GM21515 (cell line): ENCODE results near the gene TRAF6.
"Not testable (repeated sequence)": the region's sequence is repeated elsewhere in the genome, so short reads cannot be mapped to it uniquely, and the experiment has no call there.

Experiments used
- ATAC-seq: cut with Tn5 transposase; IDR thresholded peaks from one replicate; pipeline ENCODE4 v1.9.1; 2021; ENCODE audit not compliant: unreplicated experiment

TRAF6 gene

GRCh38 chr11:36498721-36499120, 11.4 kb downstream of the TRAF6 start:
- no peak for ATAC-seq

GRCh38 chr11:36493332-36493731, 16.7 kb downstream of the TRAF6 start:
- ATAC-seq, result no peak

- no peak for ATAC-seq
Measured at GRCh38 chr11:36492724-36493304, 17.3 kb downstream of the TRAF6 start.

- no peak for ATAC-seq
Measured at GRCh38 chr11:36490026-36490806, 19.9 kb downstream of the TRAF6 start.

GRCh38 chr11:36488096-36488495, 22.0 kb downstream of the TRAF6 start:
- peak; percentile 44 for ATAC-seq

- no peak for ATAC-seq
Measured at GRCh38 chr11:36487619-36488018, 22.5 kb downstream of the TRAF6 start.

- no peak for ATAC-seq
Measured at GRCh38 chr11:36485298-36486002, 24.6 kb downstream of the TRAF6 start.

GRCh38 chr11:36483042-36483441, 27.0 kb downstream of the TRAF6 start:
- not testable (repeated sequence) for ATAC-seq

- no peak for ATAC-seq
Measured at GRCh38 chr11:36480833-36481232, 29.2 kb downstream of the TRAF6 start.

GRCh38 chr11:36478700-36479329, 31.3 kb downstream of the TRAF6 start:
- ATAC-seq, result no peak

GRCh38 chr11:36475192-36475591, 34.9 kb downstream of the TRAF6 start:
- no peak for ATAC-seq

- ATAC-seq, result no peak
Measured at GRCh38 chr11:36471577-36471976, 38.5 kb downstream of the TRAF6 start.

- ATAC-seq, result no peak
Measured at GRCh38 chr11:36469881-36470802, 39.9 kb downstream of the TRAF6 start.

- ATAC-seq, result no peak
Measured at GRCh38 chr11:36469063-36469462, 41.0 kb downstream of the TRAF6 start.

GRCh38 chr11:36467916-36468315, 42.2 kb downstream of the TRAF6 start:
- no peak for ATAC-seq

- no peak for ATAC-seq
Measured at GRCh38 chr11:36467012-36467411, 43.1 kb downstream of the TRAF6 start.

- no peak for ATAC-seq
Measured at GRCh38 chr11:36465449-36466163, 44.5 kb downstream of the TRAF6 start.

GRCh38 chr11:36464720-36465119, 45.4 kb downstream of the TRAF6 start:
- no peak for ATAC-seq

GRCh38 chr11:36463781-36464180, 46.3 kb downstream of the TRAF6 start:
- no peak for ATAC-seq

- no peak for ATAC-seq
Measured at GRCh38 chr11:36462321-36462720, 47.8 kb downstream of the TRAF6 start.
